SK-N-SH treated with all-trans-retinoic acid at 6 μM for 48 hours (cell line): Measurements from ENCODE around the gene PLEKHJ1.

Experiments
- ATAC-seq: fragments of 200-7000 bp; cut with Tn5 transposase; 3 replicates; pipeline ENCODE4 v1.9.1; 2020; ENCODE audit warnings: mild to moderate bottlenecking, moderate library complexity
- ARNTL ChIP-seq: fragments of 450-650 bp; formaldehyde crosslinking; IDR thresholded peaks from 2 replicates; pipeline ENCODE4 v1.5.0; 2020; ENCODE audit warnings: low read depth, mild to moderate bottlenecking, moderate library complexity, borderline replicate concordance
- BACH2 ChIP-seq: fragments of 250-450 bp; sonication (Bioruptor Pico); IDR thresholded peaks from 2 replicates; pipeline ENCODE4 v1.9.0; 2021; ENCODE audit warnings: mild to moderate bottlenecking, borderline replicate concordance
- CSDC2 ChIP-seq: fragments of 250-450 bp; sonication (Bioruptor Pico); IDR thresholded peaks from 2 replicates; pipeline ENCODE4 v1.5.0; 2020; ENCODE audit warnings: mild to moderate bottlenecking, moderate library complexity
- ESRRG ChIP-seq: fragments of 250-450 bp; sonication (Bioruptor Pico); IDR thresholded peaks from 2 replicates; pipeline ENCODE4 v1.6.1; 2021; ENCODE audit warnings: mild to moderate bottlenecking
- GLIS3 ChIP-seq: fragments of 250-450 bp; sonication (Bioruptor Pico); IDR thresholded peaks from 2 replicates; pipeline ENCODE4 v1.5.0; 2020; ENCODE audit warnings: mild to moderate bottlenecking, moderate library complexity
- ISL1 ChIP-seq: fragments of 250-450 bp; sonication (Bioruptor Pico); IDR thresholded peaks from 2 replicates; pipeline ENCODE4 v2.1.2; 2022; ENCODE audit warnings: mild to moderate bottlenecking, moderate library complexity
- OSR1 ChIP-seq: fragments of 250-450 bp; sonication (Bioruptor Pico); IDR thresholded peaks from 2 replicates; pipeline ENCODE4 v1.8.0; 2022; ENCODE audit warnings: moderate library complexity, mild to moderate bottlenecking, inconsistent platforms
- PPARA ChIP-seq: fragments of 250-450 bp; sonication (Bioruptor Pico); IDR thresholded peaks from 2 replicates; pipeline ENCODE4 v1.5.0; 2020; ENCODE audit warnings: mild to moderate bottlenecking, borderline replicate concordance
- RARB ChIP-seq: fragments of 250-450 bp; sonication (Bioruptor Pico); IDR thresholded peaks from 2 replicates; pipeline ENCODE4 v1.8.0; 2021; ENCODE audit warnings: mild to moderate bottlenecking, moderate library complexity
- SNAI2 ChIP-seq: fragments of 250-450 bp; sonication (Bioruptor Pico); IDR thresholded peaks from 2 replicates; pipeline ENCODE4 v1.5.0; 2020; ENCODE audit warnings: mild to moderate bottlenecking, moderate library complexity
- TCF4 ChIP-seq: fragments of 250-450 bp; sonication (Bioruptor Pico); IDR thresholded peaks from 2 replicates; pipeline ENCODE4 v1.8.0; 2021; ENCODE audit warnings: mild to moderate bottlenecking, moderate library complexity, borderline replicate concordance
- TOX ChIP-seq: fragments of 250-450 bp; sonication (Bioruptor Pico); IDR thresholded peaks from 2 replicates; pipeline ENCODE4 v1.8.0; 2021; ENCODE audit warnings: mild to moderate bottlenecking, moderate library complexity, borderline replicate concordance
- ZC3H10 ChIP-seq: fragments of 250-450 bp; sonication (Bioruptor Pico); IDR thresholded peaks from 2 replicates; pipeline ENCODE4 v1.5.1; 2021; ENCODE audit warnings: mild to moderate bottlenecking, moderate library complexity
- ZFP3 ChIP-seq: fragments of 250-450 bp; sonication (Bioruptor Pico); IDR thresholded peaks from 2 replicates; pipeline ENCODE4 v1.5.0; 2020; ENCODE audit warnings: mild to moderate bottlenecking, moderate library complexity
- ZFP30 ChIP-seq: fragments of 450-650 bp; formaldehyde crosslinking; IDR thresholded peaks from 2 replicates; pipeline ENCODE4 v1.5.0; 2022; ENCODE audit warnings: mild to moderate bottlenecking, moderate library complexity
- ZNF565 ChIP-seq: fragments of 450-650 bp; formaldehyde crosslinking; conservative IDR thresholded peaks from 2 replicates; pipeline ENCODE4 v1.5.0; 2020; ENCODE audit warnings: low read depth, mild to moderate bottlenecking, moderate library complexity
- ZNF70 ChIP-seq: fragments of 450-650 bp; formaldehyde crosslinking; IDR thresholded peaks from 2 replicates; pipeline ENCODE4 v1.5.0; 2020; ENCODE audit warnings: mild to moderate bottlenecking, moderate library complexity
- ZNF8 ChIP-seq: fragments of 450-650 bp; formaldehyde crosslinking; IDR thresholded peaks from 2 replicates; pipeline ENCODE4 v1.5.0; 2020; ENCODE audit warnings: mild to moderate bottlenecking, moderate library complexity
- TF ChIP-seq, protein P1 (sequence below): fragments of 250-450 bp; sonication (Bioruptor Pico); IDR thresholded peaks from 2 replicates; pipeline ENCODE4 v1.5.1; 2020; ENCODE audit warnings: low read depth, mild to moderate bottlenecking, moderate library complexity
- TF ChIP-seq, protein P2 (sequence below): fragments of 250-450 bp; sonication (Bioruptor Pico); IDR thresholded peaks from 2 replicates; pipeline ENCODE4 v1.8.0; 2020; ENCODE audit warnings: mild to moderate bottlenecking, moderate library complexity, borderline replicate concordance
- TF ChIP-seq, protein P3 (sequence below): fragments of 250-450 bp; sonication (Bioruptor Pico); IDR thresholded peaks from 2 replicates; pipeline ENCODE4 v1.5.0; 2020; ENCODE audit warnings: mild to moderate bottlenecking, moderate library complexity

Gene PLEKHJ1

DNA sequence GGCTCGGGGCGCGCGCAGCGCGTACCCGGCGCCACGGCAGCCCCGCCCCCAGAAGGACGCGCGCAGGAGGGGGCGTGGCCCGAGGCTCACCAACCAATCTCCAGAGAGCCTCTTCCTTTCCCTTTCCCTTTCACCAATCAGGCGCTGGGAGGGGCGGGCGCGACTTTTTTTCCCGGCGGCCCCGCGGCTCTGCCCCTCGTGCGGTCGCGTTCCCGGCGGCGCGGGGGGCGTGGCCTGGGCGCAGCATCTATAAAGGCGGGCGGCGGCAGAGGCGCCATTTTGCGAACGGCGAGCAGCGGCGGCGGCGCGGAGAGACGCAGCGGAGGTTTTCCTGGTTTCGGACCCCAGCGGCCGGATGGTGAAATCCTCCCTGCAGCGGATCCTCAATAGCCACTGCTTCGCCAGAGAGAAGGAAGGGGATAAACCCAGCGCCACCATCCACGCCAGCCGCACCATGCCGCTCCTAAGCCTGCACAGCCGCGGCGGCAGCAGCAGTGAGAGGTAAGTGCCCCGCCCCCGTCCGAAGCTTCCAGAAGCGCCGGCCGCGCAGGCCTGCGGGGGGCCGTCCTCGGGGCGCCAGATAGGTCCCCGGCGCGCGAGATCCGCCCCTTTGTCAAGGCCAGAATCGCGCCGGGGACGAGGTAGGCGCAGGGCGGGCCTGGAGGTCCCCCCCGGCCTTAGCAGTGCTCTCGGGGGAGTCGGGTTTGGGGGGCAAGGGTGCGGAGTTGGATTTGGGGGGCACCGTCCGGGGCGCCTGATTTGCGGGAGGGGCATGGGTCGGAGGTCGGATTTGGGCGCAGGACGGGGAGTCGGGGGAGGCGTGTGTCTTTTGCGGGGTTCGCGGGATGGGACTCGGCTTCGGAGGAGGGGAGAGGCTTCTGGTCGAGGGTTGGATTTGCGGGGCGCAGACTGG lies 33.4 kb upstream of the PLEKHJ1 start (continued):
- no peak for TF ChIP-seq ZC3H10 (CRISPR knock-in tag)
- no peak for TF ChIP-seq ISL1 (CRISPR knock-in tag)
- TF ChIP-seq RARB (CRISPR knock-in tag), result no peak
- TF ChIP-seq BACH2, result 0 out of 2 replicates have a peak, but pooled peaks have one; percentile 33
- no peak for TF ChIP-seq ESRRG (CRISPR knock-in tag)
- peak; percentile 69; the same call in 1 of the 2 replicates for TF ChIP-seq ZFP3 (CRISPR knock-in tag)

GRCh38 chr19:2268861-2269243 lies 32.7 kb upstream of the PLEKHJ1 start:
- TF ChIP-seq ARNTL (CRISPR knock-in tag) (no peak), ISL1 (CRISPR knock-in tag) (no peak), ZNF70 (CRISPR knock-in tag) (no peak), TCF4 (CRISPR knock-in tag) (no peak), ZC3H10 (CRISPR knock-in tag) (0 out of 2 replicates have a peak, but pooled peaks have one; percentile 10), CSDC2 (CRISPR knock-in tag) (no peak), RARB (CRISPR knock-in tag) (no peak)
- TF ChIP-seq, all 23 proteins: peak for 1
- ATAC-seq, result no peak

- TF ChIP-seq, protein P1, sequence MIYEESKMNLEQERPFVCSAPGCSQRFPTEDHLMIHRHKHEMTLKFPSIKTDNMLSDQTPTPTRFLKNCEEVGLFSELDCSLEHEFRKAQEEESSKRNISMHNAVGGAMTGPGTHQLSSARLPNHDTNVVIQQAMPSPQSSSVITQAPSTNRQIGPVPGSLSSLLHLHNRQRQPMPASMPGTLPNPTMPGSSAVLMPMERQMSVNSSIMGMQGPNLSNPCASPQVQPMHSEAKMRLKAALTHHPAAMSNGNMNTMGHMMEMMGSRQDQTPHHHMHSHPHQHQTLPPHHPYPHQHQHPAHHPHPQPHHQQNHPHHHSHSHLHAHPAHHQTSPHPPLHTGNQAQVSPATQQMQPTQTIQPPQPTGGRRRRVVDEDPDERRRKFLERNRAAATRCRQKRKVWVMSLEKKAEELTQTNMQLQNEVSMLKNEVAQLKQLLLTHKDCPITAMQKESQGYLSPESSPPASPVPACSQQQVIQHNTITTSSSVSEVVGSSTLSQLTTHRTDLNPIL (CRISPR knock-in tag), result no peak
- TF ChIP-seq ZC3H10 (CRISPR knock-in tag), result no peak
- no peak for TF ChIP-seq TOX (CRISPR knock-in tag)
- TF ChIP-seq ARNTL (CRISPR knock-in tag), result no peak
- TF ChIP-seq, protein P2, sequence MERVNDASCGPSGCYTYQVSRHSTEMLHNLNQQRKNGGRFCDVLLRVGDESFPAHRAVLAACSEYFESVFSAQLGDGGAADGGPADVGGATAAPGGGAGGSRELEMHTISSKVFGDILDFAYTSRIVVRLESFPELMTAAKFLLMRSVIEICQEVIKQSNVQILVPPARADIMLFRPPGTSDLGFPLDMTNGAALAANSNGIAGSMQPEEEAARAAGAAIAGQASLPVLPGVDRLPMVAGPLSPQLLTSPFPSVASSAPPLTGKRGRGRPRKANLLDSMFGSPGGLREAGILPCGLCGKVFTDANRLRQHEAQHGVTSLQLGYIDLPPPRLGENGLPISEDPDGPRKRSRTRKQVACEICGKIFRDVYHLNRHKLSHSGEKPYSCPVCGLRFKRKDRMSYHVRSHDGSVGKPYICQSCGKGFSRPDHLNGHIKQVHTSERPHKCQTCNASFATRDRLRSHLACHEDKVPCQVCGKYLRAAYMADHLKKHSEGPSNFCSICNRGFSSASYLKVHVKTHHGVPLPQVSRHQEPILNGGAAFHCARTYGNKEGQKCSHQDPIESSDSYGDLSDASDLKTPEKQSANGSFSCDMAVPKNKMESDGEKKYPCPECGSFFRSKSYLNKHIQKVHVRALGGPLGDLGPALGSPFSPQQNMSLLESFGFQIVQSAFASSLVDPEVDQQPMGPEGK (CRISPR knock-in tag), result no peak
- no peak for TF ChIP-seq ZNF70 (CRISPR knock-in tag)
- no peak for TF ChIP-seq ZNF8
- TF ChIP-seq BACH2, result no peak
- TF ChIP-seq ISL1 (CRISPR knock-in tag), result no peak
- TF ChIP-seq ZFP3 (CRISPR knock-in tag), result no peak
- TF ChIP-seq ZFP30, result no peak
- no peak for TF ChIP-seq PPARA (CRISPR knock-in tag)
- no peak for TF ChIP-seq OSR1 (CRISPR knock-in tag)
- TF ChIP-seq CSDC2 (CRISPR knock-in tag), result no peak
- no peak for ATAC-seq
Measured at GRCh38 chr19:2268480-2268830, 32.3 kb upstream of the PLEKHJ1 start.

DNA sequence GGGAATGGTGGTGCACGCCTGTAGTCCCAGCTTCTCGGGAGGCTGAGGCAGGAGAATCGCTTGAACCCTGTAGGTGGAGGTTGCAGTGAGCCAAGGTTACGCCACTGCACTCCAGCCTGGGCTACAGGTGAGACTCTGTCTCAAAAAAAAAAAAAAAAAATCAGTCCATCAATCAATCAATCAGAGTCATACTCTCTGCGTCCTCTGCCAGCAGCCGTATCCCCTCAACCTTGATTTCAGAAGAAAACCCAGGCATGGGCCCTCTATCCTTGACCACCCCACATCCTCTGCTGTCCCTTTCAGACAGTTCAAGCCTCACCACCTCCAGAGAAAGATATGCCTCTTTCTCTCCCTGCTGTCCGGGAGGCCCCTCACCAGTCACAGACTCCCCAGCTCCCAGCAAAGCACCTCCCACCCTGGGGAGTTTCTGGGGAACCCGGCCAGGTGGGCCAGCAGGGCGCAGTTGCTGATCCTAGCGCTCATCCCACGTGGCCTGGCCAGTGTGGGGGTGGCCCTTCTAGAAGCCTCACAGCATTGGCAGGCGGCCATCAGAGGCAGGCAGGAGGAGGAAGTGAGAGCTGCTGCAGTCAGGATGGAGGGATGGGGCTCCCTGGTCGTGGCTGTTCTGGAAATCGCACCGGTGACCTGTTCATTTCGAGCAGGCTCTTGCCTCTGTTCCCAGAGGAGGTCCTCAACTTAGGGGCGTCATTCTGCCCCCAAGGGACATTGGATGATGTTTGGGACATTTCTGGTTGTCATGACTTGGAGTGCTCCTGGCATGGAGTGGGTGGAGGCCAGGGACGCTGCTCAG lies 30.3 kb upstream of the PLEKHJ1 start:
- ATAC-seq, result peak; percentile 10; the same call in 2 of the 3 replicates
- TF ChIP-seq ZNF8, result no peak
- TF ChIP-seq OSR1 (CRISPR knock-in tag), result no peak
- TF ChIP-seq SNAI2 (CRISPR knock-in tag), result no peak
- TF ChIP-seq, protein P3, sequence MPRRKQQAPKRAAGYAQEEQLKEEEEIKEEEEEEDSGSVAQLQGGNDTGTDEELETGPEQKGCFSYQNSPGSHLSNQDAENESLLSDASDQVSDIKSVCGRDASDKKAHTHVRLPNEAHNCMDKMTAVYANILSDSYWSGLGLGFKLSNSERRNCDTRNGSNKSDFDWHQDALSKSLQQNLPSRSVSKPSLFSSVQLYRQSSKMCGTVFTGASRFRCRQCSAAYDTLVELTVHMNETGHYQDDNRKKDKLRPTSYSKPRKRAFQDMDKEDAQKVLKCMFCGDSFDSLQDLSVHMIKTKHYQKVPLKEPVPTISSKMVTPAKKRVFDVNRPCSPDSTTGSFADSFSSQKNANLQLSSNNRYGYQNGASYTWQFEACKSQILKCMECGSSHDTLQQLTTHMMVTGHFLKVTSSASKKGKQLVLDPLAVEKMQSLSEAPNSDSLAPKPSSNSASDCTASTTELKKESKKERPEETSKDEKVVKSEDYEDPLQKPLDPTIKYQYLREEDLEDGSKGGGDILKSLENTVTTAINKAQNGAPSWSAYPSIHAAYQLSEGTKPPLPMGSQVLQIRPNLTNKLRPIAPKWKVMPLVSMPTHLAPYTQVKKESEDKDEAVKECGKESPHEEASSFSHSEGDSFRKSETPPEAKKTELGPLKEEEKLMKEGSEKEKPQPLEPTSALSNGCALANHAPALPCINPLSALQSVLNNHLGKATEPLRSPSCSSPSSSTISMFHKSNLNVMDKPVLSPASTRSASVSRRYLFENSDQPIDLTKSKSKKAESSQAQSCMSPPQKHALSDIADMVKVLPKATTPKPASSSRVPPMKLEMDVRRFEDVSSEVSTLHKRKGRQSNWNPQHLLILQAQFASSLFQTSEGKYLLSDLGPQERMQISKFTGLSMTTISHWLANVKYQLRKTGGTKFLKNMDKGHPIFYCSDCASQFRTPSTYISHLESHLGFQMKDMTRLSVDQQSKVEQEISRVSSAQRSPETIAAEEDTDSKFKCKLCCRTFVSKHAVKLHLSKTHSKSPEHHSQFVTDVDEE, result no peak
- TF ChIP-seq BACH2, result no peak
- TF ChIP-seq ZFP3 (CRISPR knock-in tag), result no peak
- no peak for TF ChIP-seq GLIS3 (CRISPR knock-in tag)
- TF ChIP-seq ARNTL (CRISPR knock-in tag), result no peak
- TF ChIP-seq TCF4 (CRISPR knock-in tag), result no peak
- TF ChIP-seq ESRRG (CRISPR knock-in tag), result no peak
- TF ChIP-seq ZNF565 (CRISPR knock-in tag), result no peak
- no peak for TF ChIP-seq ZFP30
- TF ChIP-seq TOX (CRISPR knock-in tag), result no peak
- no peak for TF ChIP-seq CSDC2 (CRISPR knock-in tag)
- TF ChIP-seq ZNF70 (CRISPR knock-in tag), result no peak
